K562 (cell line): ENCODE data around the gene ST3GAL3. TPM values are rescaled to one million over a fixed set of nuclear protein-coding genes. Genes with fewer than 3 reads are reported as not detected.

Experiments used
- FOSL1 ChIP-seq: fragments of 200-800 bp; sonication (Bioruptor generic); conservative IDR thresholded peaks from 2 replicates; pipeline ENCODE4 v1.6.1; 2016; ENCODE audit warnings: missing genetic modification characterization, missing compliant biosample characterization
- GATA2 ChIP-seq: sonication (generic); formaldehyde crosslinking; IDR thresholded peaks from 2 replicates; pipeline ENCODE4 v1.4.0; 2020; ENCODE audit warnings: mild to moderate bottlenecking, missing genetic modification reagents
- HOXB6 ChIP-seq: fragments of 250-450 bp; sonication (Bioruptor Pico); IDR thresholded peaks from 2 replicates; pipeline ENCODE4 v1.5.1; 2022; ENCODE audit warnings: mild to moderate bottlenecking, borderline replicate concordance
- NCOA4 ChIP-seq: fragments of 450-650 bp; IDR thresholded peaks from 2 replicates; pipeline ENCODE4 v1.6.1; 2018; ENCODE audit warnings: mild to moderate bottlenecking; ENCODE audit not compliant: partially characterized antibody
- PHF21A ChIP-seq: fragments of 450-650 bp; IDR thresholded peaks from 2 replicates; pipeline ENCODE4 v1.6.1; 2017; ENCODE audit warnings: low read depth, borderline replicate concordance
- PTTG1 ChIP-seq: fragments of 450-650 bp; IDR thresholded peaks from 2 replicates; pipeline ENCODE4 v1.6.1; 2016; ENCODE audit warnings: low read depth, mild to moderate bottlenecking, missing genetic modification characterization, missing compliant biosample characterization
- RBM22 ChIP-seq: fragments of 200-400 bp; formaldehyde crosslinking; IDR thresholded peaks from 2 replicates; pipeline ENCODE4 v1.6.1; 2018; ENCODE audit warnings: low read length, low read depth; ENCODE audit not compliant: poor library complexity, severe bottlenecking
- ZNF23 ChIP-seq: fragments of 250-450 bp; sonication (Bioruptor Pico); IDR thresholded peaks from 2 replicates; pipeline ENCODE4 v1.4.0; 2020; ENCODE audit warnings: mild to moderate bottlenecking
- ZNF695 ChIP-seq: fragments of 450-650 bp; formaldehyde crosslinking; IDR thresholded peaks from 2 replicates; pipeline ENCODE4 v1.4.0; 2020; ENCODE audit warnings: mild to moderate bottlenecking, moderate library complexity
- ZNF780A ChIP-seq: fragments of 250-450 bp; sonication (Bioruptor Pico); IDR thresholded peaks from 2 replicates; pipeline ENCODE4 v1.5.0; 2021; ENCODE audit warnings: mild to moderate bottlenecking
- polyA plus RNA-seq, 8 experiments: library from polyadenylated mRNA; depleted of rRNA in 4 of 8; stranded (reverse) in 5 of 8; unstranded in 3 of 8; fragments of >200 nt; fragmentation: Nextera tagmentation in 2 of 8; fragmentation: Illumina TruSeq in 1 of 8; extraction: Ambion mirVana in 2 of 8; extraction: Trizol in 1 of 8; gene quantifications; 2 replicates each; pipeline versions ENCODE4 v1.2.1 to v1.2.3, GENCODE V29; 2011 to 2014; ENCODE audit warnings: inconsistent platforms in 1 of 8, missing spikeins in 1 of 8
- total RNA-seq, 7 experiments: library from RNA; depleted of rRNA in 6 of 7; stranded (reverse); fragments of >200 nt in 6 of 7; fragmentation: Illumina TruSeq in 2 of 7; extraction: Trizol in 2 of 7; gene quantifications; 2 replicates each; pipeline versions ENCODE4 v1.2.1 to v1.2.3, GENCODE V29; 2011 to 2021; ENCODE audit warnings: low replicate concordance in 1 of 7
- TF ChIP-seq, protein P1 (sequence below): fragments of 250-450 bp; sonication (Bioruptor Pico); IDR thresholded peaks from 2 replicates; pipeline ENCODE4 v1.4.0; 2020; ENCODE audit warnings: mild to moderate bottlenecking, moderate library complexity
- TF ChIP-seq, protein P2 (sequence below): fragments of 450-650 bp; IDR thresholded peaks from 2 replicates; pipeline ENCODE4 v1.6.1; 2016; ENCODE audit warnings: mild to moderate bottlenecking, moderate library complexity
- TF ChIP-seq, protein P3 (sequence below): sonication (generic); formaldehyde crosslinking; IDR thresholded peaks from 2 replicates; pipeline ENCODE4 v1.8.0; 2022; ENCODE audit warnings: mild to moderate bottlenecking, missing genetic modification reagents

Gene ST3GAL3
- total and polyA plus RNA-seq, 9 of the 15 experiments (the other 6 are each of a cell fraction or from before 2014, with no cell fraction given): 1.2 to 18.9 (median 11.0) TPM

DNA sequence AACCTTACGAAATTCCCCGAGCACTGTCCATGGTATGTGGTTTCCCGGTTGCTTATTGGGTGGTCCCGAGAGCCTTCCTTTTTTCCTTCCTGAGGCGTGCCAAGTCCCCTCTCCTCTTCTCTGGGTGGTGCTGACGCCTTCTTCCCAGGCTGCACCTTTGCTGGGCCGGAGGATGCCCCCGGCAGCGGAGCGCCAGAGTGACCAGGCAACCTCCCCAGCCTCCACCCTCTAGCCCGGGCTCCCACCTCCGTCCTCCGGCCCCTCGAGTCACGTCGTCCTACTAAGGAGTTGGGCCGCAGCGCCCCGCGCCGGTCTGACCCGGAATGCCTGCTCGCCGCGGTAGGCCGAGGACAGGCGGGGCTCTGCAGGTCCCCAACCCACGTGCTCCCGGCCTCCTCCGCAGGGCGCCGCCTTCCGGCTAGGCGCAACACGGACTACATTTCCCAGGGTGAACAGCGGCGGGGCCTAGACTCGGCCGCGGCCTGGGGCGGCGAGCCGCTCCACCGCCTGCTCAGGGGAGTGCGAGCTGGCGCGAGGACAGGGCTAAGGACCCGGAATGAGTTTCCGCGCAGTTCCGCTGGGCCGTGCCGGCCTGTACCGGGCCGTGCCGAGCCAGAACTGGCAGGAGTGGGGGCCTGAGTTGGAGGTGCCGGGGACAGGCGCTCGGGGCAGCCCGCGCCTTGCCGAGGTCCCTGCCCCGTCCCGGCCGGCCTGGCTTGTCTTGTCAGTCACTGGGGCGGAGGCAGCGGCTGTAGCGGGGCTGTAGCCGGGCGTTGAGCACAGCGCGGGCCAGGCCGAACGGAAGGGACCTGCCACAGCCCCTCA is 239.1 kb downstream of the ST3GAL3 start, which contains the start of gene IPO13 (continued):
- TF ChIP-seq, protein P1, sequence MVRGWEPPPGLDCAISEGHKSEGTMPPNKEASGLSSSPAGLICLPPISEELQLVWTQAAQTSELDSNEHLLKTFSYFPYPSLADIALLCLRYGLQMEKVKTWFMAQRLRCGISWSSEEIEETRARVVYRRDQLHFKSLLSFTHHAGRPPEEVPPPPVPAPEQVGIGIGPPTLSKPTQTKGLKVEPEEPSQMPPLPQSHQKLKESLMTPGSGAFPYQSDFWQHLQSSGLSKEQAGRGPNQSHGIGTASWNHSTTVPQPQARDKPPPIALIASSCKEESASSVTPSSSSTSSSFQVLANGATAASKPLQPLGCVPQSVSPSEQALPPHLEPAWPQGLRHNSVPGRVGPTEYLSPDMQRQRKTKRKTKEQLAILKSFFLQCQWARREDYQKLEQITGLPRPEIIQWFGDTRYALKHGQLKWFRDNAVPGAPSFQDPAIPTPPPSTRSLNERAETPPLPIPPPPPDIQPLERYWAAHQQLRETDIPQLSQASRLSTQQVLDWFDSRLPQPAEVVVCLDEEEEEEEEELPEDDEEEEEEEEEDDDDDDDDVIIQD: no peak
- TF ChIP-seq PHF21A (peak; percentile 39; the same call in 1 of the 2 replicates), PTTG1 (tag) (no peak), FOSL1 (tag) (peak; percentile 54), ZNF780A (CRISPR knock-in tag) (no peak), RBM22 (no peak), ZNF23 (CRISPR knock-in tag) (no peak), GATA2 (CRISPR knock-in tag) (no peak), NCOA4 (no peak), HOXB6 (CRISPR knock-in tag) (no peak), ZNF695 (CRISPR knock-in tag) (0 out of 2 replicates have a peak, but pooled peaks have one; percentile 15)
- TF ChIP-seq, protein P2, sequence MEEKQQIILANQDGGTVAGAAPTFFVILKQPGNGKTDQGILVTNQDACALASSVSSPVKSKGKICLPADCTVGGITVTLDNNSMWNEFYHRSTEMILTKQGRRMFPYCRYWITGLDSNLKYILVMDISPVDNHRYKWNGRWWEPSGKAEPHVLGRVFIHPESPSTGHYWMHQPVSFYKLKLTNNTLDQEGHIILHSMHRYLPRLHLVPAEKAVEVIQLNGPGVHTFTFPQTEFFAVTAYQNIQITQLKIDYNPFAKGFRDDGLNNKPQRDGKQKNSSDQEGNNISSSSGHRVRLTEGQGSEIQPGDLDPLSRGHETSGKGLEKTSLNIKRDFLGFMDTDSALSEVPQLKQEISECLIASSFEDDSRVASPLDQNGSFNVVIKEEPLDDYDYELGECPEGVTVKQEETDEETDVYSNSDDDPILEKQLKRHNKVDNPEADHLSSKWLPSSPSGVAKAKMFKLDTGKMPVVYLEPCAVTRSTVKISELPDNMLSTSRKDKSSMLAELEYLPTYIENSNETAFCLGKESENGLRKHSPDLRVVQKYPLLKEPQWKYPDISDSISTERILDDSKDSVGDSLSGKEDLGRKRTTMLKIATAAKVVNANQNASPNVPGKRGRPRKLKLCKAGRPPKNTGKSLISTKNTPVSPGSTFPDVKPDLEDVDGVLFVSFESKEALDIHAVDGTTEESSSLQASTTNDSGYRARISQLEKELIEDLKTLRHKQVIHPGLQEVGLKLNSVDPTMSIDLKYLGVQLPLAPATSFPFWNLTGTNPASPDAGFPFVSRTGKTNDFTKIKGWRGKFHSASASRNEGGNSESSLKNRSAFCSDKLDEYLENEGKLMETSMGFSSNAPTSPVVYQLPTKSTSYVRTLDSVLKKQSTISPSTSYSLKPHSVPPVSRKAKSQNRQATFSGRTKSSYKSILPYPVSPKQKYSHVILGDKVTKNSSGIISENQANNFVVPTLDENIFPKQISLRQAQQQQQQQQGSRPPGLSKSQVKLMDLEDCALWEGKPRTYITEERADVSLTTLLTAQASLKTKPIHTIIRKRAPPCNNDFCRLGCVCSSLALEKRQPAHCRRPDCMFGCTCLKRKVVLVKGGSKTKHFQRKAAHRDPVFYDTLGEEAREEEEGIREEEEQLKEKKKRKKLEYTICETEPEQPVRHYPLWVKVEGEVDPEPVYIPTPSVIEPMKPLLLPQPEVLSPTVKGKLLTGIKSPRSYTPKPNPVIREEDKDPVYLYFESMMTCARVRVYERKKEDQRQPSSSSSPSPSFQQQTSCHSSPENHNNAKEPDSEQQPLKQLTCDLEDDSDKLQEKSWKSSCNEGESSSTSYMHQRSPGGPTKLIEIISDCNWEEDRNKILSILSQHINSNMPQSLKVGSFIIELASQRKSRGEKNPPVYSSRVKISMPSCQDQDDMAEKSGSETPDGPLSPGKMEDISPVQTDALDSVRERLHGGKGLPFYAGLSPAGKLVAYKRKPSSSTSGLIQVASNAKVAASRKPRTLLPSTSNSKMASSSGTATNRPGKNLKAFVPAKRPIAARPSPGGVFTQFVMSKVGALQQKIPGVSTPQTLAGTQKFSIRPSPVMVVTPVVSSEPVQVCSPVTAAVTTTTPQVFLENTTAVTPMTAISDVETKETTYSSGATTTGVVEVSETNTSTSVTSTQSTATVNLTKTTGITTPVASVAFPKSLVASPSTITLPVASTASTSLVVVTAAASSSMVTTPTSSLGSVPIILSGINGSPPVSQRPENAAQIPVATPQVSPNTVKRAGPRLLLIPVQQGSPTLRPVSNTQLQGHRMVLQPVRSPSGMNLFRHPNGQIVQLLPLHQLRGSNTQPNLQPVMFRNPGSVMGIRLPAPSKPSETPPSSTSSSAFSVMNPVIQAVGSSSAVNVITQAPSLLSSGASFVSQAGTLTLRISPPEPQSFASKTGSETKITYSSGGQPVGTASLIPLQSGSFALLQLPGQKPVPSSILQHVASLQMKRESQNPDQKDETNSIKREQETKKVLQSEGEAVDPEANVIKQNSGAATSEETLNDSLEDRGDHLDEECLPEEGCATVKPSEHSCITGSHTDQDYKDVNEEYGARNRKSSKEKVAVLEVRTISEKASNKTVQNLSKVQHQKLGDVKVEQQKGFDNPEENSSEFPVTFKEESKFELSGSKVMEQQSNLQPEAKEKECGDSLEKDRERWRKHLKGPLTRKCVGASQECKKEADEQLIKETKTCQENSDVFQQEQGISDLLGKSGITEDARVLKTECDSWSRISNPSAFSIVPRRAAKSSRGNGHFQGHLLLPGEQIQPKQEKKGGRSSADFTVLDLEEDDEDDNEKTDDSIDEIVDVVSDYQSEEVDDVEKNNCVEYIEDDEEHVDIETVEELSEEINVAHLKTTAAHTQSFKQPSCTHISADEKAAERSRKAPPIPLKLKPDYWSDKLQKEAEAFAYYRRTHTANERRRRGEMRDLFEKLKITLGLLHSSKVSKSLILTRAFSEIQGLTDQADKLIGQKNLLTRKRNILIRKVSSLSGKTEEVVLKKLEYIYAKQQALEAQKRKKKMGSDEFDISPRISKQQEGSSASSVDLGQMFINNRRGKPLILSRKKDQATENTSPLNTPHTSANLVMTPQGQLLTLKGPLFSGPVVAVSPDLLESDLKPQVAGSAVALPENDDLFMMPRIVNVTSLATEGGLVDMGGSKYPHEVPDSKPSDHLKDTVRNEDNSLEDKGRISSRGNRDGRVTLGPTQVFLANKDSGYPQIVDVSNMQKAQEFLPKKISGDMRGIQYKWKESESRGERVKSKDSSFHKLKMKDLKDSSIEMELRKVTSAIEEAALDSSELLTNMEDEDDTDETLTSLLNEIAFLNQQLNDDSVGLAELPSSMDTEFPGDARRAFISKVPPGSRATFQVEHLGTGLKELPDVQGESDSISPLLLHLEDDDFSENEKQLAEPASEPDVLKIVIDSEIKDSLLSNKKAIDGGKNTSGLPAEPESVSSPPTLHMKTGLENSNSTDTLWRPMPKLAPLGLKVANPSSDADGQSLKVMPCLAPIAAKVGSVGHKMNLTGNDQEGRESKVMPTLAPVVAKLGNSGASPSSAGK: peak; percentile 84
- TF ChIP-seq, protein P3, sequence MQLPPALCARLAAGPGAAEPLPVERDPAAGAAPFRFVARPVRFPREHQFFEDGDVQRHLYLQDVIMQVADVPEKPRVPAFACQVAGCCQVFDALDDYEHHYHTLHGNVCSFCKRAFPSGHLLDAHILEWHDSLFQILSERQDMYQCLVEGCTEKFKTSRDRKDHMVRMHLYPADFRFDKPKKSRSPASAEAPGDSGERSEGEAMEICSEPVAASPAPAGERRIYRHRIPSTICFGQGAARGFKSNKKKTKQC: peak; percentile 67; the same call in 1 of the 2 replicates
